ENCODE results near the gene IGSF9B. TPM values are rescaled to one million over a fixed set of nuclear protein-coding genes. Genes with fewer than 3 reads are reported as not detected.
A peak's percentile ranks its signal among the peaks of the same experiment; 100 is the strongest.

IGSF9B gene
- total and polyA plus RNA-seq, 2 of the 13 experiments (the other 11 are each of a cell fraction or from before 2014, with no cell fraction given): not detected

DNA sequence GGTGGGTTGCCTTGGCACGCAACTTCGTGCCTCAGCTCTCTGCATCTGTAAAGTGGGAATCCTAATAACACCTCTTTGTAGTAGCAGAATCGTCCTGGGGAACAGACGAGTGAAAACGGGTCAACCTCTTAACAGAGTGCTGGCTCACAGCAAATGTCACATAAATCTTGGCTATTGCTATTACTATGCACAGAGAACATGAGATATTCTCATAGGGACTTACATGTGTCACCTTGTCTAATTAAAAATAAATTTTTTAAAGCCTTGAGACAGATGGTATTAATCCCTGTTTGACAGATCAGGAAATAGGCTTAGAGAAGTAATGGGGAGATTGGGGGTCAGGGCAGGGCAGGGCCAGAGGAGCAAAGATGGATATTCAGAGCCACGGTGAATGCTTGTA lies 44.3 kb upstream of the IGSF9B start (continued):
- TF ChIP-seq, protein P1, sequence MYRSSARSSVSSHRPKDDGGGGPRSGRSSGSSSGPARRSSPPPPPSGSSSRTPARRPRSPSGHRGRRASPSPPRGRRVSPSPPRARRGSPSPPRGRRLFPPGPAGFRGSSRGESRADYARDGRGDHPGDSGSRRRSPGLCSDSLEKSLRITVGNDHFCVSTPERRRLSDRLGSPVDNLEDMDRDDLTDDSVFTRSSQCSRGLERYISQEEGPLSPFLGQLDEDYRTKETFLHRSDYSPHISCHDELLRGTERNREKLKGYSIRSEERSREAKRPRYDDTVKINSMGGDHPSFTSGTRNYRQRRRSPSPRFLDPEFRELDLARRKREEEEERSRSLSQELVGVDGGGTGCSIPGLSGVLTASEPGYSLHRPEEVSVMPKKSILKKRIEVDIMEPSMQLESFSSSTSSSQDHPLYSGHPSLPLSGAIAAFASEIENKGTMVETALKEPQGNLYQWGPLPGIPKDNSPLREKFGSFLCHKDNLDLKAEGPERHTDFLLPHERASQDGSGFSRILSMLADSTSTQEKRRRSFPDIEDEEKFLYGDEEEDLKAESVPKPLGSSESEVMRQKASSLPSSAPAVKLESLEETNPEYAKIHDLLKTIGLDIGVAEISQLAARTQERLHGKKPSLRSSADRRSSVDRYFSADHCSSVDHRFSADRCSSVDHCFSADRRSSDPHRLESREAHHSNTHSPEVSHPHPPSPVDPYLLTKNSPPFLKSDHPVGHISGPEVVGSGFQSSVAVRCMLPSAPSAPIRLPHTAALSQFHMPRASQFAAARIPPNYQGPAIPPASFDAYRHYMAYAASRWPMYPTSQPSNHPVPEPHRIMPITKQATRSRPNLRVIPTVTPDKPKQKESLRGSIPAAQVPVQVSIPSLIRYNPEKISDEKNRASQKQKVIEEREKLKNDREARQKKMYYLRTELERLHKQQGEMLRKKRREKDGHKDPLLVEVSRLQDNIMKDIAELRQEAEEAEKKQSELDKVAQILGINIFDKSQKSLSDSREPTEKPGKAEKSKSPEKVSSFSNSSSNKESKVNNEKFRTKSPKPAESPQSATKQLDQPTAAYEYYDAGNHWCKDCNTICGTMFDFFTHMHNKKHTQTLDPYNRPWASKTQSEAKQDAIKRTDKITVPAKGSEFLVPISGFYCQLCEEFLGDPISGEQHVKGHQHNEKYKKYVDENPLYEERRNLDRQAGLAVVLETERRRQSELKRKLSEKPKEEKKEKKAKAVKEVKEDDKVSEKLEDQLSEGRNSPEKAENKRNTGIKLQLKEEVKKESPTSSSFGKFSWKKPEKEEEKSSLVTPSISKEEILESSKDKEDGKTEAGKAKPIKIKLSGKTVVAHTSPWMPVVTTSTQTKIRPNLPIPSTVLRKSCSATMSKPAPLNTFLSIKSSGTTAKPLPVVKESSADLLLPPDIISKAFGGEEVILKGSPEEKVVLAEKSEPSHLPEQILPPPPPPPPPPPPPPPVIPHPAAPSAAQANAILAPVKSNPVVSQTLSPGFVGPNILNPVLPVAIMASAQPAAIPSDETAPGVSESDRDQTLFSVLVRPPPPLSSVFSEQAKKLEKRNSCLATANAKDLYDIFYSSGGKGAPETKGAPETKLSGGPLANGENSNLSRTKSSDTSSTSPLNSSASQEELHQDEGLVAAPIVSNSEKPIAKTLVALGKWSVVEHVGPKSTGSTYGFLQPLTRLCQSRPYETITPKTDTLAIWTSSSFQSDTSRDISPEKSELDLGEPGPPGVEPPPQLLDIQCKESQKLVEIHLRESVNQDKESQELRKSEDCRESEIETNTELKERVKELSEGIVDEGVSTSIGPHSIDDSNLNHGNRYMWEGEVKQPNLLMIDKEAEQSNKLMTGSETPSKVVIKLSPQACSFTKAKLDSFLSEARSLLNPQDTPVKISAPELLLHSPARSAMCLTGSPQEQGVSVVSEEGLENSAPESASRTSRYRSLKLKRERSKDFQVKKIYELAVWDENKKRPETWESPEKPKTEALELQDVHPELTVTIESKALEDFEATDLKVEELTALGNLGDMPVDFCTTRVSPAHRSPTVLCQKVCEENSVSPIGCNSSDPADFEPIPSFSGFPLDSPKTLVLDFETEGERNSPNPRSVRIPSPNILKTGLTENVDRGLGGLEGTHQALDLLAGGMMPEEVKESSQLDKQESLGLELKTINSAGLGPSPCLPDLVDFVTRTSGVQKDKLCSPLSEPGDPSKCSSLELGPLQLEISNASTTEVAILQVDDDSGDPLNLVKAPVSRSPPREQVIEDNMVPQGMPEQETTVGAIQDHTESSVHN (CRISPR knock-in tag; IDR thresholded peaks at IDR 0.05): no peak

DNA sequence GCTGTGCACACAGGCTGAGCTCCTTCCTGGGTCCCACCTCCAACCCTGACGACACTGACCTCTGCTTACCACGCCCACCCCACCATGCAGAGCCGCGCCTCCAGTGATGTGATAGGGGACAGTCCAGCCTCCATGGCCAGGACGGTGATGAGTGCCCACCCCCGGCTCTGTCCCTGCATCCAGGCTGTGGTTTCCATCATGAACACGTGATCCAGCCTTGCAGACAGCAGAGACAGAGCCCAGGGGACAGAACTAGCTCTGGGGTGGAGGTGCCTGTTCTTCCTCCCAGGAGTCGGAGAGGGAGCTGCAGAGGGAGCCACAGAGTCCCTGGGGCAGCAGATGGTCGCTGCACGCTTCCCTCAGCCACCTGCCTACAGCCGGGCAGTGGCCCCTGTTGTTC lies 42.6 kb upstream of the IGSF9B start:
- POLR2A ChIA-PET: no interaction called here
- H3K27ac ChIP-seq (ENCODE audit: extremely low read length, insufficient read depth, low read length): no peak overlapping the region
- no peaks in the 10 kb centered on the region for H4K20me1 ChIP-seq (ENCODE audit: insufficient read depth, low read length)
- intact Hi-C loops (cut with micrococcal nuclease; ENCODE audit: unreplicated experiment): no loop called here
- H3K79me2 ChIP-seq (ENCODE audit: insufficient read depth, low read length): no peaks in the 10 kb centered on the region
- TF ChIP-seq, protein P2, sequence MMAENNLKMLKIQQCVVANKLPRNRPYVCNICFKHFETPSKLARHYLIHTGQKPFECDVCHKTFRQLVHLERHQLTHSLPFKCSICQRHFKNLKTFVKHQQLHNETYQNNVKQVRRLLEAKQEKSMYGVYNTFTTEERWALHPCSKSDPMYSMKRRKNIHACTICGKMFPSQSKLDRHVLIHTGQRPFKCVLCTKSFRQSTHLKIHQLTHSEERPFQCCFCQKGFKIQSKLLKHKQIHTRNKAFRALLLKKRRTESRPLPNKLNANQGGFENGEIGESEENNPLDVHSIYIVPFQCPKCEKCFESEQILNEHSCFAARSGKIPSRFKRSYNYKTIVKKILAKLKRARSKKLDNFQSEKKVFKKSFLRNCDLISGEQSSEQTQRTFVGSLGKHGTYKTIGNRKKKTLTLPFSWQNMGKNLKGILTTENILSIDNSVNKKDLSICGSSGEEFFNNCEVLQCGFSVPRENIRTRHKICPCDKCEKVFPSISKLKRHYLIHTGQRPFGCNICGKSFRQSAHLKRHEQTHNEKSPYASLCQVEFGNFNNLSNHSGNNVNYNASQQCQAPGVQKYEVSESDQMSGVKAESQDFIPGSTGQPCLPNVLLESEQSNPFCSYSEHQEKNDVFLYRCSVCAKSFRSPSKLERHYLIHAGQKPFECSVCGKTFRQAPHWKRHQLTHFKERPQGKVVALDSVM (CRISPR knock-in tag; IDR thresholded peaks at IDR 0.05): no peak
- no peak for TF ChIP-seq FOSL2 (CRISPR knock-in tag; IDR thresholded peaks at IDR 0.05)
- no peak for TF ChIP-seq ZKSCAN5 (CRISPR knock-in tag; IDR thresholded peaks at IDR 0.05)
- TF ChIP-seq ZNF468 (CRISPR knock-in tag; IDR thresholded peaks at IDR 0.05): no peak
- TF ChIP-seq POGZ (CRISPR knock-in tag; IDR thresholded peaks at IDR 0.05): no peak
- TF ChIP-seq ZNF256 (CRISPR knock-in tag; conservative IDR thresholded peaks at IDR 0.05): no peak
- no peak for TF ChIP-seq MXI1 (IDR thresholded peaks at IDR 0.05; ENCODE audit: borderline replicate concordance, low read depth, low read length)
- no peak for TF ChIP-seq ZSCAN22 (CRISPR knock-in tag; IDR thresholded peaks at IDR 0.05)
- TF ChIP-seq ZNF549 (CRISPR knock-in tag; IDR thresholded peaks at IDR 0.05): no peak
- TF ChIP-seq ZMAT3 (CRISPR knock-in tag; conservative IDR thresholded peaks at IDR 0.05): no peak
- TF ChIP-seq, protein P3, sequence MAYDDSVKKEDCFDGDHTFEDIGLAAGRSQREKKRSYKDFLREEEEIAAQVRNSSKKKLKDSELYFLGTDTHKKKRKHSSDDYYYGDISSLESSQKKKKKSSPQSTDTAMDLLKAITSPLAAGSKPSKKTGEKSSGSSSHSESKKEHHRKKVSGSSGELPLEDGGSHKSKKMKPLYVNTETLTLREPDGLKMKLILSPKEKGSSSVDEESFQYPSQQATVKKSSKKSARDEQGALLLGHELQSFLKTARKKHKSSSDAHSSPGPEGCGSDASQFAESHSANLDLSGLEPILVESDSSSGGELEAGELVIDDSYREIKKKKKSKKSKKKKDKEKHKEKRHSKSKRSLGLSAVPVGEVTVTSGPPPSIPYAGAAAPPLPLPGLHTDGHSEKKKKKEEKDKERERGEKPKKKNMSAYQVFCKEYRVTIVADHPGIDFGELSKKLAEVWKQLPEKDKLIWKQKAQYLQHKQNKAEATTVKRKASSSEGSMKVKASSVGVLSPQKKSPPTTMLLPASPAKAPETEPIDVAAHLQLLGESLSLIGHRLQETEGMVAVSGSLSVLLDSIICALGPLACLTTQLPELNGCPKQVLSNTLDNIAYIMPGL (CRISPR knock-in tag; IDR thresholded peaks at IDR 0.05; ENCODE audit: borderline replicate concordance in 1 of 2, low read depth in 1 of 2): no peak
- no peak for FAIRE-seq
- no peak overlapping the region for H2AFZ ChIP-seq (ENCODE audit: low read length)
- H3K27me3 ChIP-seq (ENCODE audit: control insufficient read depth in 1 of 2, insufficient read depth in 2 of 2, low read length in 2 of 2): peaks cover 0 to 26% of the 10 kb centered on the region in 2 experiments; a peak in 4 of 5 replicates
- BruUV-seq (replicated peaks): no TSS peak
- CTCF ChIA-PET (ENCODE audit: low intra/inter-chr PET ratio, low total read pairs): no interaction called here
- no peaks in the 10 kb centered on the region for H3K36me3 ChIP-seq (replicated peaks in 1 of 2; ENCODE audit: control insufficient read depth in 1 of 2, insufficient read depth in 2 of 2, low read length in 2 of 2)
- H3K4me1 ChIP-seq (ENCODE audit: insufficient read depth, low read length): no peaks in the 10 kb centered on the region
- H3K9ac ChIP-seq (ENCODE audit: insufficient read depth, low read depth, low read length): no peak overlapping the region
- WGBS (ENCODE audit: low lambda C conversion rate): no CpG with 5 or more reads among the region's 11 CpGs
- peak; percentile 40; the same call in 2 of the 3 replicates for ATAC-seq
- H3K4me3 ChIP-seq (replicated peaks in 1 of 3; ENCODE audit: insufficient read depth in 1 of 3, low read depth in 2 of 3, low read length in 3 of 3): no peak overlapping the region
- no peak for DNase-seq (ENCODE audit: low spot score)
- in situ Hi-C loops (cut with HindIII; ENCODE audit: extremely low pct_ligation_motif_present, low pct_unique_long_range_greater_than_20kb): no loop called here
- no peak overlapping the region for H3K4me2 ChIP-seq (ENCODE audit: low read depth, low read length)
- no peaks in the 10 kb centered on the region for H3K9me3 ChIP-seq (ENCODE audit: low read length)
